Epithelial cell of esophagus (primary cell): ENCODE measurements around the gene C19orf25.

Experiments
- DNase-seq: peaks from one replicate; pipeline ENCODE4 v3.0.0; 2010; ENCODE audit warnings: low read depth
- H3K4me3 ChIP-seq: 2 replicates; pipeline ENCODE4 v1.5.1; 2011; ENCODE audit warnings: mild to moderate bottlenecking, low read length, control low read depth
- TF ChIP-seq, protein P1 (sequence below): IDR thresholded peaks from 2 replicates; pipeline ENCODE4 v1.5.1; 2011; ENCODE audit warnings: low read depth, mild to moderate bottlenecking, low read length, control low read depth, inconsistent platforms; ENCODE audit not compliant: insufficient read depth; ENCODE audit errors: missing control alignments

Gene C19orf25

DNA sequence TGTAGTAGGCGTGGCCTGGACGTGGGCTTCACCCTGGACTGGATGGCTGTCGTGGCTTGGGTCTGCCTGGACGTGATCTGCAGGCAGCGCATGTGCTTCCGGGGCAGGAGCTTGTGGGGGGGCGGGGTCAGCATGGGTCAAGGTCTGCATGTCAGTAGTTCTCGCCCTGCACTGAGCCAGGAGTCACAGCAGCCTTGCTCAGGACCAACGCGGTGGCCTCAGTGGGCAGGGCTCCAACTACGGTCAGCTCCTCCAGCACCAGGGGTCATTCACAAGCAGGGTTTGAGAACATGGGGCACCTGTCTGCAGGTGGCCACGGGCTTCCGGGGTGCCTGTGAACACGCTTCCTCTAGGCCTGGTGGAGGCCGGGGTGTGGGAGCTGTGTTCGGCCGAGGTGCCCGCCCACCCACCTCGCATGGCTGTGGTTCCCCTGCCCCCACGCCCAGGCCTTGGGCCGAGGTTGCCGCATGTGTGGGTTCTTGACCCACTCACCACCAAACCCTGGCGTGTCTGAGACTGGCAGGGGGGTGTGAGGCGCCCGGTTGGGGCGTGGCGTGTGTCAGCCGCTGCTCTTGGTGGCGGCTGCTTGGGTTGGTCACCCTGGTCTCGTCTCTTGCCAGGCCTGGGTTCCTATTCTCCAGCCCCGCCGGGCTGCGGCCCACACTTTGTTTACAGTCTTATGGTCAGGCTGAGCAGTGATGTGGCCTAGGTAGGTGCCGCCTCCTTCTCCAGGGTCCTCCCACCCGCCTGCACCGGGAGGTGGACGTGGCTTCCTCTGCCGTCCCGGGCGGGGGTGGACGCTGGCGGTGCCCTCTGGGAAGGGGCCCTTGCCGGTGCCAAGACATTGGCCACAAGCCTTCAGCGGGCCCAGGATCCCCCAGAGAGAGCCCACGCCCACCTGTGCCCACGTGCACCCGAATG lies 45.6 kb downstream of the C19orf25 start:
- TF ChIP-seq, protein P1, sequence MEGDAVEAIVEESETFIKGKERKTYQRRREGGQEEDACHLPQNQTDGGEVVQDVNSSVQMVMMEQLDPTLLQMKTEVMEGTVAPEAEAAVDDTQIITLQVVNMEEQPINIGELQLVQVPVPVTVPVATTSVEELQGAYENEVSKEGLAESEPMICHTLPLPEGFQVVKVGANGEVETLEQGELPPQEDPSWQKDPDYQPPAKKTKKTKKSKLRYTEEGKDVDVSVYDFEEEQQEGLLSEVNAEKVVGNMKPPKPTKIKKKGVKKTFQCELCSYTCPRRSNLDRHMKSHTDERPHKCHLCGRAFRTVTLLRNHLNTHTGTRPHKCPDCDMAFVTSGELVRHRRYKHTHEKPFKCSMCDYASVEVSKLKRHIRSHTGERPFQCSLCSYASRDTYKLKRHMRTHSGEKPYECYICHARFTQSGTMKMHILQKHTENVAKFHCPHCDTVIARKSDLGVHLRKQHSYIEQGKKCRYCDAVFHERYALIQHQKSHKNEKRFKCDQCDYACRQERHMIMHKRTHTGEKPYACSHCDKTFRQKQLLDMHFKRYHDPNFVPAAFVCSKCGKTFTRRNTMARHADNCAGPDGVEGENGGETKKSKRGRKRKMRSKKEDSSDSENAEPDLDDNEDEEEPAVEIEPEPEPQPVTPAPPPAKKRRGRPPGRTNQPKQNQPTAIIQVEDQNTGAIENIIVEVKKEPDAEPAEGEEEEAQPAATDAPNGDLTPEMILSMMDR: no peak
- DNase-seq: no peak
- no peak overlapping the region for H3K4me3 ChIP-seq

DNA sequence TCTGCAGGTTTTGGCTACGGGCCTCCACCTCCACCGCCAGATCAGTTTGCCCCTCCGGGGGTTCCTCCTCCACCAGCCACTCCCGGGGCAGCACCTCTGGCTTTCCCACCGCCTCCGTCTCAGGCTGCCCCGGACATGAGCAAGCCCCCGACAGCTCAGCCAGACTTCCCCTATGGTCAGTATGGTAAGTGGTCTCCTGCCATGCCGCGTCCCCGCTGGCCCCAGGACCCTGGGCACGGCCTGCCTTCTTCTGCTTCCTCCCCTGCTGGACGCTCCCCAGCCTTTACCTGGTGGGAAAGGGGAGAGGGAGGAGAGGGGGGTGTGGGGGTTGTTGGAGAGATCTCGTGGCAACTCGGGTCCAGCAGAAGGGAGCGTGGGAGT lies 46.5 kb downstream of the C19orf25 start:
- no peak overlapping the region for H3K4me3 ChIP-seq
- TF ChIP-seq, protein P1: no peak
- no peak for DNase-seq

DNA sequence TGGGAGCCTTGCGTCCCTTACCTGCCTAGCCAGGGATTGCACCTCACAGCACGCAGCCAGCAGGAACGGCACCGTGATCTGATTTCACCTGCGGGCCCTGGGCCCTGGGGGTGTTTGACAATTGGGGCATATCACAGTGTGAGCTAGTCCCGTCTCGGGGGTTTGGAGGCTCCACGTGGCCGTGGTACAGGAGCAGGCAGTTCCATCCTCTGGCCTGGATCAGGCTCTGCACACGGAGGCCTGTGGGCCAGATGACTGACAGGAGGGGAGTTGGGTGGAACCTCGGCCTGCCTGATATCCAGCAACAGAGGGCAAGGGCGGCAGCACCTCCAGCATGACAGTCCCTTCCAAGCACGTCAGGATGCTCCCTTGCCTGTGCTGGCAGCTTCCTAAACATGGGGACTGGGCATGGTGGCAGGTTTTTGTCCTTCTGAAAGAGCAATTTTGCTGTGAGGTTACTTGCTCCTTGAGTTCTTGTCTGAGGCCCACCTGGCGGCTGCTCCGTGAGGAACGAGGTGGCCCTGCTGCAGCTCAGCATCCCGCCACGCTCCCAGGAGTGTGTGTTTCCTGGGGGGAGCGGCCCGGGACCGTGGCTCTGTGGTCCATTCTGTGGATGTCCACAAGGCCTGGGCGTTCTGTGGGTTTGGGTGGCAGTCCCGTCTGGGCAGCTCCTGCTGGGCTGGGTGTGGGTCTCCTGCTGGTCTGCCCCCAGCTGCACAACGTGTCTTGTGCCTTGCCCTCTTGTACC lies 47.1 kb downstream of the C19orf25 start:
- TF ChIP-seq, protein P1: no peak
- H3K4me3 ChIP-seq: no peak overlapping the region
- no peak for DNase-seq

DNA sequence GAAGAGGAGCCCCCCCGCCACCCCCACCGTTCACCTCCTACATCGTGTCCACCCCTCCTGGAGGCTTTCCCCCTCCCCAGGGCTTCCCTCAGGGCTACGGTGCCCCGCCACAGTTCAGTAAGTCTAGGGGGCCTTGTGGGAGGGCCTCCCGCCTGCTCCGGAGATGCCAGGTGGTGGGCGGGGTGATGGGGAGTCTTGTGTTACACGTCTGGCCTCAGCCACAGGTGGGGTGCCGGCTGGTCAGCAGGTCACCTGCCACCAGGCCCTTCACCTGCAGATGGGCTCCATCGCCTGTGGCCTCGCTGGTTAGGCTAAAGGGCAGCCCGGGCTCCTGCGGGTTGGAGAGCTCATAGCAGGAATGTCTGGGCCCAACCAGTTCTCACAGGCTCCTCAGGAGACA lies 48.8 kb downstream of the C19orf25 start:
- TF ChIP-seq, protein P1: no peak
- no peak overlapping the region for H3K4me3 ChIP-seq
- no peak for DNase-seq

DNA sequence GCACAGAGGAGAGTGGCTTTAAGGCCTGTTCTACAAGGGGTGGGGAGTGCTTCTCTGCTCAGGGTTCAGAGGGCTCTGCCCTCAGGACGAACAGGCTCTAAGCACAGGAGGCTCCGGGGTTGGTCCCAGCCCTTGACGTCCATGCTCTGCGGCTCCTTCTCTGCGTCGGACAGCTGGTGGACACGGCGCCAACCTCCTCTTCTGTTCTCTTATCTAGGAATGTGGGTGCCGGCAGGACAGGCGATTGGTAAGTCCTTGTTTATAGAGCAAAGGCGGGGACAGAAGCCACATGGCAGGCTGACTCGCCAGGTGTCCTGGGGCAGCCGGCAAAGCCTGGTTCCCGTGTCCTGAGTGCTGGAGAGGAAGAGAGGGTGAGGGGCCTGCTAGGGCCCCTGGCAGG lies 49.3 kb downstream of the C19orf25 start:
- TF ChIP-seq, protein P1: no peak
- H3K4me3 ChIP-seq: no peak overlapping the region
- DNase-seq: no peak

DNA sequence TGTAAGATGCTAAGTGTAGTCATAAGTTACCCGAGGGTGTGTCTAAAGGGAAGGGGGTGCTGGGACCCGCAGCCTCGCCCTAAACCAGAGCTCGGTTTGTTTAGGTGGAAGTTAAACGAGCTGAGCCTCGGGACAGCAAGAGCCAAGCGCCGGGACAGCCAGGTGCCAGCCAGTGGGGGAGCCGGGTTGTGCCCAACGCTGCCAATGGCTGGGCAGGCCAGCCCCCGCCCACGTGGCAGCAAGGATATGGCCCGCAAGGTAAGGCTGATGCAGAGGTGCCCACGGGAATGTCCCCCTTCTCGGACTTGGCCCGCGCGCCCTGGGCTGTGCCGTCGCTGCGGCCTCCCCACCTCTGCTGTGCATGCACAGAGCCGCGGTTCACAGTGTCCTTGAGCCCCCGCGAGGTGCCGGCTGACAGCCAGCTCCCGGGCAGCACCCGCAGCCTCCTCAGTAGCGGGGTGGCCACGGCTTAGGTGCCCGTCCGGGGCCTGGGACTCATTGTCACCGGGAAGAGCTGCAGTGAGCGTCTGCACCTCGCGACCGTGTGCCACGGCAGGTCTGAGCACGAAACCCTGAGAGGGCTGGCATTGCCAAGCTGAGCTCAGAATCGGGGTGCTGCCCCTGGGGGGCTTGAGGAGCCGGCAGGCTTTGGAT lies 50.1 kb downstream of the C19orf25 start:
- TF ChIP-seq, protein P1: no peak
- DNase-seq: no peak
- no peak overlapping the region for H3K4me3 ChIP-seq
